HuH-7.5 (cell line): ENCODE data around the gene ARTN.

Experiments
- DNase-seq: peaks from one replicate; pipeline ENCODE4 v3.0.0; 2011; ENCODE audit warnings: low spot score

Gene ARTN

GRCh38 chr1:43986712-43987111, 53.1 kb downstream of the ARTN start:
- DNase-seq = no peak
